Activated CD8-positive, alpha-beta T cell treated with anti-CD3 and anti-CD28 coated beads for 36 hours (primary cell): ENCODE results near the gene MYH15. TPM values are rescaled to one million over a fixed set of nuclear protein-coding genes. Genes with fewer than 3 reads are reported as not detected.

Experiments
- ATAC-seq: fragments of 200-7000 bp; cut with Tn5 transposase; one replicate; pipeline ENCODE4 v1.10.0; 2021; ENCODE audit warnings: mild to moderate bottlenecking, moderate library complexity
- CTCF ChIA-PET: fragments of 350-600 bp; sonication (Branson Sonifier 250); formaldehyde crosslinking; loops from one replicate; lab custom pipeline; 2021; ENCODE audit warnings: antibody characterized with exemption; lab: Charles Lee
- POLR2A ChIA-PET: fragments of 350-600 bp; sonication (Branson Sonifier 250); formaldehyde crosslinking; loops from one replicate; lab custom pipeline; 2021; ENCODE audit warnings: antibody characterized with exemption; lab: Charles Lee
- DNase-seq: peaks from one replicate; pipeline ENCODE4 v3.0.0-alpha.2; 2020
- H3K27ac Mint-ChIP-seq: one replicate; pipeline ENCODE4 v1.8.0; 2021; ENCODE audit warnings: mild to moderate bottlenecking, mixed read lengths
- H3K27me3 Mint-ChIP-seq: one replicate; pipeline ENCODE4 v1.8.0; 2021; ENCODE audit warnings: mixed read lengths
- H3K36me3 Mint-ChIP-seq: one replicate; pipeline ENCODE4 v1.8.0; 2021; ENCODE audit warnings: low read depth, mixed read lengths
- H3K4me1 Mint-ChIP-seq: one replicate; pipeline ENCODE4 v1.8.0; 2021; ENCODE audit warnings: low read depth, mixed read lengths
- H3K4me3 Mint-ChIP-seq: one replicate; pipeline ENCODE4 v1.8.0; 2021; ENCODE audit warnings: mild to moderate bottlenecking, moderate library complexity, mixed read lengths
- H3K9me3 Mint-ChIP-seq: one replicate; pipeline ENCODE4 v1.8.0; 2021; ENCODE audit warnings: mixed read lengths
- intact Hi-C: fragments of 100-400 bp; cut with micrococcal nuclease; formaldehyde crosslinking; loops from one replicate; pipeline ENCODE4 v1.10.0; 2022
- total RNA-seq, 2 experiments: library from RNA; stranded (reverse); gene quantifications; one replicate each; pipeline ENCODE4 v1.2.3, GENCODE V29; 2021
- TF ChIP-seq, protein P1 (sequence below): fragments of 200-600 bp; IDR thresholded peaks from one replicate; pipeline ENCODE4 v1.8.0; 2022; ENCODE audit warnings: antibody characterized with exemption, mild to moderate bottlenecking

Gene MYH15
- total RNA-seq, 2 experiments from 2014 or later = 0.07 to 0.09 TPM

DNA sequence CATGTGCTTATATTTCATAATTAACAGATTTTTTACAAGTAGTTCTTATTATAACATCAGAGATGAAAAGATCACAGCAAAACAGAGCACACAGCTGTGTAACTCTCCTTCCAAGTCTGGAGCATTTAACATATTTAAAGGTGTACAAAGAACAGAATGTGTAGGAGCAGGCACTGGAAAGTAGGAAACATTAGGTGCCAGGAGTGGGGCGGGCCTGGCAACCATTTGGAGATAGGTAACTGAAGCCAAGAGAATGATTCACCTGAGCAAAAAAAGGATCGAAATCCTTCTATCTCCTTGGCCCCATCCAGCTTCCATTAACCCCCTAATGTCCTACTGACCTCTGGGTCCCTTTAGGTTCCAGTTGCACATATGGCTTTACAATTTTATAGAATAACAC, 2.3 kb upstream of the MYH15 start:
- intact Hi-C loops = no loop called here
- TF ChIP-seq, protein P1, sequence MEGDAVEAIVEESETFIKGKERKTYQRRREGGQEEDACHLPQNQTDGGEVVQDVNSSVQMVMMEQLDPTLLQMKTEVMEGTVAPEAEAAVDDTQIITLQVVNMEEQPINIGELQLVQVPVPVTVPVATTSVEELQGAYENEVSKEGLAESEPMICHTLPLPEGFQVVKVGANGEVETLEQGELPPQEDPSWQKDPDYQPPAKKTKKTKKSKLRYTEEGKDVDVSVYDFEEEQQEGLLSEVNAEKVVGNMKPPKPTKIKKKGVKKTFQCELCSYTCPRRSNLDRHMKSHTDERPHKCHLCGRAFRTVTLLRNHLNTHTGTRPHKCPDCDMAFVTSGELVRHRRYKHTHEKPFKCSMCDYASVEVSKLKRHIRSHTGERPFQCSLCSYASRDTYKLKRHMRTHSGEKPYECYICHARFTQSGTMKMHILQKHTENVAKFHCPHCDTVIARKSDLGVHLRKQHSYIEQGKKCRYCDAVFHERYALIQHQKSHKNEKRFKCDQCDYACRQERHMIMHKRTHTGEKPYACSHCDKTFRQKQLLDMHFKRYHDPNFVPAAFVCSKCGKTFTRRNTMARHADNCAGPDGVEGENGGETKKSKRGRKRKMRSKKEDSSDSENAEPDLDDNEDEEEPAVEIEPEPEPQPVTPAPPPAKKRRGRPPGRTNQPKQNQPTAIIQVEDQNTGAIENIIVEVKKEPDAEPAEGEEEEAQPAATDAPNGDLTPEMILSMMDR = no peak
- ATAC-seq = no peak
- no peak for DNase-seq
- POLR2A ChIA-PET = no interaction called here
- Mint-ChIP-seq H3K36me3 (no peaks in the 10 kb centered on the region), H3K27ac (no peak overlapping the region), H3K9me3 (no peaks in the 10 kb centered on the region), H3K4me1 (no peaks in the 10 kb centered on the region), H3K4me3 (no peak overlapping the region), H3K27me3 (no peaks in the 10 kb centered on the region)
- CTCF ChIA-PET = interaction anchor here (1.2 to 1.5 kb wide), 3 partner anchors 23 to 402 kb away, joined by 3 to 4 read pairs (median 3); no protein-coding TSS in a partner anchor

- H3K4me3 Mint-ChIP-seq = no peak overlapping the region
- no peak overlapping the region for H3K27ac Mint-ChIP-seq
- CTCF ChIA-PET = interaction anchor here (1.2 to 1.5 kb wide), 2 partner anchors 22 to 404 kb away, joined by 3 to 4 read pairs; no protein-coding TSS in a partner anchor
- H3K27me3 Mint-ChIP-seq = no peaks in the 10 kb centered on the region
- H3K36me3 Mint-ChIP-seq = no peaks in the 10 kb centered on the region
- no peaks in the 10 kb centered on the region for H3K4me1 Mint-ChIP-seq
- TF ChIP-seq, protein P1 = no peak
- H3K9me3 Mint-ChIP-seq = no peaks in the 10 kb centered on the region
- no peak for DNase-seq
- ATAC-seq = no peak
- POLR2A ChIA-PET = interaction anchor here (0.6 kb wide), 1 partner anchor 150 kb away, joined by 3 read pairs; no protein-coding TSS in a partner anchor
- intact Hi-C loops = no loop called here
Measured at GRCh38 chr3:108511490-108511889, 1.1 kb upstream of the MYH15 start.

DNA sequence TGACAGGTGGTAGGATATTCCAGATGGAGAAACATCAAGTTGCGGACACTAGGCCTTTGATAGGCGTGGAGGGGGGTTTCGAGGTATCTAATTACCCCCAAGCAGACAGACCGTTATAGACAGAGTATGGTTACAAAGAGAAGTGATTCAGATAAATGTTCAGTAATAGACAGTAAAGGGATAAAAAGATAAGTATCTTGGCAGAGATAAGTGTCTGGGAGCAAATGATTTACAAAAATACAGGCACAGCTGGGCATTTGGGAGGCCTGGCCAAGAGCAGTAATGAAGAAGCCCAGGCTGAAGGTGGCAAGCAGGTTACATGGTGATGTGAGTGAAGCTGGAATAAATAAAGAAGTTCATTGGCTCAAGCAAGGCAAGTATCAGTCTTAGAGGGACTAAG, 659 bp upstream of the MYH15 start:
- CTCF ChIA-PET = no interaction called here
- H3K4me1 Mint-ChIP-seq = no peaks in the 10 kb centered on the region
- intact Hi-C loops = no loop called here
- no peak for ATAC-seq
- TF ChIP-seq, protein P1 = no peak
- POLR2A ChIA-PET = interaction anchor here (0.6 kb wide), 1 partner anchor 150 kb away, joined by 3 read pairs; no protein-coding TSS in a partner anchor
- no peak overlapping the region for H3K4me3 Mint-ChIP-seq
- no peaks in the 10 kb centered on the region for H3K9me3 Mint-ChIP-seq
- H3K36me3 Mint-ChIP-seq = no peaks in the 10 kb centered on the region
- H3K27me3 Mint-ChIP-seq = no peaks in the 10 kb centered on the region
- H3K27ac Mint-ChIP-seq = no peak overlapping the region
- no peak for DNase-seq

DNA sequence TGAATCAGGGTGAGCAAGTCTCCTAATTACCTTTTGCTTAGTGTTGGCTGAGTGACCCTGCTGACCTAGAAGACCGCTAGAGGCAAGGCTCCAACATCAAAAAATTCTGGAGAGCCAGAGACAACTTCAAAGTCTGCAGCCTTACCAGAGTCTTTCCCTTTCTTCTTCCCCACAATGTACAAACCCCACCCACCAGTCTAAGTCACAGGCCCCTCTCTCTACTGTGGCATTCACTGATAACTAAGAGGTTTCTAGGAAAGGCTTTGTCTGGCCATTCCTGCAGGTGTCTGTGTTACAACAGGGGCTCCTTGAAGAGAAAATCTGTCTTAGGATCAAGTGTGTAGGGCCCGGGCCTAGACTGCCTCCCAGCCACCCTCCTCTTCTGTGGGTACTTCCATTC, 525 bp downstream of the MYH15 start:
- Mint-ChIP-seq H3K36me3 (no peaks in the 10 kb centered on the region), H3K4me3 (no peak overlapping the region), H3K27ac (no peak overlapping the region), H3K4me1 (no peaks in the 10 kb centered on the region), H3K9me3 (no peaks in the 10 kb centered on the region), H3K27me3 (no peaks in the 10 kb centered on the region)
- DNase-seq = no peak
- TF ChIP-seq, protein P1 = no peak
- ChIA-PET CTCF (no interaction called here), POLR2A (no interaction called here)
- ATAC-seq = no peak
- intact Hi-C loops = no loop called here

- ATAC-seq (no peak), DNase-seq (no peak)
- Mint-ChIP-seq H3K9me3 (no peaks in the 10 kb centered on the region), H3K4me3 (no peak overlapping the region), H3K27me3 (no peaks in the 10 kb centered on the region), H3K36me3 (no peaks in the 10 kb centered on the region), H3K4me1 (no peaks in the 10 kb centered on the region), H3K27ac (no peak overlapping the region)
- TF ChIP-seq, protein P1 = no peak
- CTCF ChIA-PET = interaction anchor here (1.3 kb wide), 1 partner anchor 32 kb away, joined by 3 read pairs; no protein-coding TSS in a partner anchor
- intact Hi-C loops = no loop called here
- POLR2A ChIA-PET = no interaction called here
Measured at GRCh38 chr3:108509263-108509662, 1.1 kb downstream of the MYH15 start.
